HG03469 (cell line): Measurements from ENCODE around the gene EPHA1.
"Not testable (repeated sequence)": the region's sequence is repeated elsewhere in the genome, so short reads cannot be mapped to it uniquely, and the experiment has no call there.

Experiments used
- ATAC-seq: cut with Tn5 transposase; IDR thresholded peaks from one replicate; pipeline ENCODE4 v1.9.1; 2021; ENCODE audit warnings: mild to moderate bottlenecking, moderate library complexity, moderate number of reproducible peaks; ENCODE audit not compliant: unreplicated experiment

The EPHA1 gene

GRCh38 chr7:143431109-143431508 lies 22.5 kb upstream of the EPHA1 start:
- ATAC-seq, result no peak

- ATAC-seq, result no peak
Observed at GRCh38 chr7:143429770-143430698, 21.4 kb upstream of the EPHA1 start.

DNA sequence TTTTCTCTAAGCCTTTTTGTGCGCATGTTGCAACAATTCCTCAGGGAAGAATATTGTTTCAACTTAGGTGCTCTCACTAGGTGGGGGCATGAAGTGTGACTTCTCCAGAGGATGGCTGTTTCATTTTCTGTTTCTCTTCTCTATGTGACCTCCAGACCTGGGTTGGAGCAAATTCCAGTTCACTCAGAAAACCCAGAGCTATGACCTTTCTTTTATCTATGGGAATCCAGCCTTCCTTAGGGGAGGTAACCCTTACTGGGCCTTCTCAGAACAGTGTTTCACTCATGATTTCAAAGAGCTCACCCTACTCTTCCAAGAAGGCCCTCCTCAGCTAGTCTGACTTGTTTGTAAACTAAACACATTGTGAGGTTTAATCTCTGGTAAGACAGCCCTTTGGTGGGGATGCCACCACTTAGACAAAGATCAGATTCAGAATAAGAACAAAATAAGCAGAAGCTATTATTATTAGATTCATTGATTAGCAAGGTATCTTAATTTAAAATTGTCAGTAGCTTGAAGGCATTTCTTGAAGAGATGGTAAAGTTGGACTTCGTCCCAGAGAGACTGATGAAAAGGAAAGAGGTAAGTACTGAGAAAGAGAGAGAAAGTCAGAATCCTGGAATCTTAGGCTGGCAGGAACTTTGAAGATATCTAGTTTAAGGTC lies 18.0 kb upstream of the EPHA1 start:
- ATAC-seq, result no peak

DNA sequence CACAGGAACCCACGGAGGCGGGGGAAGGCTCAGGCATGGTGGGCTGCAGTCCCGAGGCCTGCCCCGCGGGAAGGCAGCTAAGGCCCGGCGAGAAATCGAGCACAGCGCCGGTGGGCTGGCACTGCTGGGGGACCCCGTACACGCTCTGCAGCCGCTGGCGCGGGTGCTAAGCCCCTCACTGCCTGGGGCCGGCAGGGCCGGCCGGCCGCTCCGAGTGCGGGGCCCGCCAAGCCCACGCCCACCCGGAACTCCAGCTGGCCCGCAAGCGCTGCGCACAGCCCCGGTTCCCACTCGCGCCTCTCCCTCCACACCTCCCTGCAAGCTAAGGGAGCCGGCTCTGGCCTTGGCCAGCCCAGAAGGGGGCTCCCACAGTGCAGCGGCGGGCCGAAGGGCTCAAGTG lies 15.8 kb upstream of the EPHA1 start:
- not testable (repeated sequence) for ATAC-seq

GRCh38 chr7:143422033-143422432 lies 13.4 kb upstream of the EPHA1 start:
- ATAC-seq, result no peak

- not testable (repeated sequence) for ATAC-seq
Observed at GRCh38 chr7:143420624-143421023, 12.0 kb upstream of the EPHA1 start.

DNA sequence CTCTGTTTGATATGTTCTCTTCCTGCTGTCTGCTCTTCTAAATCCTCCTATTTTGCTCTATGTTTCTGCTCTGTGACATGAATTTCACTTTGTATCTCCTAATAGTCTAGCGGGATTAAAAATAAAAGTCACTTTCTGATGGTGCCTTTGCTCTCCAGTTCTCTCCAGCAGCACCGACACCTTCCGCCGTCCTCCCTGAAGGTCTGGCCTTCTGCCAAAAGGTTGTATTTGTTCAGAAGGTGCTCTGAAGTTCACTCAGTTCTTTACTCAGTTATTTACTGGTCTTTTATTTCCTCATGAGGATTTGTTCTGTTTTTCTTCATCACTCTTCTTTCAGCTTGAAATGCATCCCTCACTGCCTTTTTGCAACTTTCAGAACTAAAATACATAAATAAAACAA lies 11.2 kb upstream of the EPHA1 start:
- no peak for ATAC-seq

DNA sequence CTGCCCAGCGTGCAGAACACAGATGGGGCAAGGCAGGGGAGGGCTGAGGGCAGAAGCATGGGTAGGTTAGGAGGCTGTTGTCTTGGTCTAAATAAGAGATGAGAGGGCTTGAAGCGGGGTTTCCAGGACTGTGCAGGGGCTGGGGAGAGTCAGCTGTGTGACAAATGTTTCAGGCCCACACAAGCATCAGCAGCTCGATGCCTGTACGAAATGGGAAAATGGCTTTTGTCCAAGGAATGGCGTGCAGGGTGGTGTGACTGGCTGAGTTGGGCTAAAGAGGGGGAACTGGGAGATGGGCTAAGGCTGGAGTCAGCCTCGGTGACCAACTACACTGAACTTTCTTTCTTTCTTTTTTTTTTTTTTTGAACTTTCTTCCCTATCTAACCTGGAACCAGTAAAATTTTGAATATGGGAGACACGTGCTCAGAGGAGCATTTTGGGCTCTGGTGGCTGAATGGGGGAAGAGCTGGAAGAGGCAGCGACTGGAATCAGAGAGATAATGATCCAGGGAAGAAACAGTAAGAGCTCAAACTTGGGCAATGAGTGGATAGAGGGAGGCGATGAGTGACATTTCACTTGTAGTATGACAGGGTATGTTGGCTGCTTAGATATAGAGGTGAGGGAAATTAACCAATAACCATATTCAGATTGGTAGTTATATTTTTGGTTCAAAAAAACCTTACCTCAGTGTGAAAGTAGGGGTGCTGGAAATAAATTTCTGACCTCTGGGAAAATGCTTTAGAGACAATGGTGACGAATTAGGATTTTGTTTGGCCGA lies 10.2 kb upstream of the EPHA1 start:
- ATAC-seq, result no peak

DNA sequence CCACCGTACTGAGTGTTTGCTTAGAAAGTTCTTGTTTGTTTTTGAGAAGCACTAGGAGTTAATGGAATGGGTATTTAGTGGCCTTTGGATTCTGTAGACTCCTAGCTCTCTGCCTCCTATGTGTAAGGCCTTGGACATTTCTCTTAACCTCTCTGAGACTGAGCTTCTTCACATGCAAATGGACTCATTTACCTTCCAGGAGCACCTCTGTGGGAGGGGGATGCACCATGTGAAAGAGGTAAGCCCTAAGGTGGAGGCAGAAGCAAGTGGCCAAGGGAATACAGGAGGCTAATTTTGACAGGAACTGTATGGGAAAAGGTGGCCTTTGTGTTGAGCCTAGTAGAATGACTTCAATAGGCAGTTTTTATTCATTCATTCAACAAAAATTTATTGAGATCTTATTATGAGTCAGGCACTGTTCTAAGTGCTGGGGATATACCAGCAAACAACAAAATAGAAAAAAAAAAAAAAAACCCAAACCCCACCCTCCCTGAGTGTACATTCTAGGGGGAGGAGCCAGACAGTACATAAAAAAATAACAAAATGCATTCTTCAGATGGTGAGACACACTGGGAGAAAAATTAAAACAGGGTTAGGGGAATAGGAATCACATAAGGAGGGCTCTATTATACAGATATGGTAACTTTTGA lies 9.2 kb upstream of the EPHA1 start:
- ATAC-seq, result no peak

DNA sequence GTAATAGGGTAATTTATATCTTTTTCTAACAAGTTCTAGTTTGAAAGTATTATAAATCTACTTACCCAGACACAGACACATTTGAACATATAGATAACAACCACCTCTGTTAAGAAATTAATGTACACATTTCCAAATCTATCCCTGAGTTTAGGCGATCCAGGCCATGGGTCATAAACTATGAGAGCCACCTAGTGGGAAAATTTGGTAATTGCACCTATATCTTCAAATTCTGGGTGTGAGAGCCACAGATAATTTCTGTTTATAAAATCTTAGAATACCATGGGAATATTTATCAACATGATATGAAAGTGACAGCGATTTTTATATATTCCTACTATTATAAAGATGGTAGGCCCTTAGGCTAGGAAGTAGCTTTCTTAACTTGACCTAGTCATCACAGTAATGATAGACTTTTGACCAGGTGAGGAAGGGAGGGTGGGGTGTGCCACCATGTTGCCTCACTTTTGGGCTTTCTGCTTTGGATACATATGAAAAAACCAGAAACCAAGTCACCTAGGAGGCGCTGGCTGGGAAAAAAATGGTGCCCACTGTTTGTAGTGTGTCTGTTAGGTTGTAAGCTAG lies 8.0 kb upstream of the EPHA1 start:
- no peak for ATAC-seq

DNA sequence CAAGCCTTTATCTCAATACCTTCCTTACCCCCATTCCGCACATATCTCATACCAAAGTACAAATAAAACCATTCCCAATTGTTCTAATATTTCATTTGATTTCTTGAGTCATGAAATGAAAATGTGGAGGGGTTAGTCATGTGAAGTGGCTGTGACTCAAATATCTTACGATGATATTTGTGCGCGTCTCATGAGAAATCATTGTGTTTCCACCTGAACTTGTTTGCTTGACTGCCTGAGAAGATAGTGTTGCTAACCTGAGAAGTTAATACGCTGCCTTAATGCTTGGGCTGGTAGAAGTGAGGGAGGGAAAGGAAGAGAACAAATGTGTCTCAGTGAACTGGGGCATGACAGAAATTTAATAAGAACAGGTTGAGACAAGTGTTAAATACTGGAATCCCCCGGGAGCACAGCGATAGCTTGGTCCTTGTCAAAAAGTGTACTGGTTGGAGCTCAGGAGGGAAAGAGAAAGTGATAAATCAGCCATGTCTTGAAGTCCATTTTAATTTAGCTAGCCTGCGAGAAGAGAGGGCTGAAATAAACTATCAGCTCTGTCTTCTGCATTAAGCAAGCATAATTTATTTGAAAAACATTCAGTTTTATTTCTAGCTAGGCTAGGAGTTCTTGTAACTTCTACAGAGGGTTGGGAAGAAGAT lies 7.2 kb upstream of the EPHA1 start:
- no peak for ATAC-seq

- ATAC-seq, result not testable (repeated sequence)
Observed at GRCh38 chr7:143415209-143415608, 6.6 kb upstream of the EPHA1 start.

- ATAC-seq, result no peak
Observed at GRCh38 chr7:143413123-143413522, 4.5 kb upstream of the EPHA1 start.

- no peak for ATAC-seq
Observed at GRCh38 chr7:143411976-143412708, 3.5 kb upstream of the EPHA1 start.

DNA sequence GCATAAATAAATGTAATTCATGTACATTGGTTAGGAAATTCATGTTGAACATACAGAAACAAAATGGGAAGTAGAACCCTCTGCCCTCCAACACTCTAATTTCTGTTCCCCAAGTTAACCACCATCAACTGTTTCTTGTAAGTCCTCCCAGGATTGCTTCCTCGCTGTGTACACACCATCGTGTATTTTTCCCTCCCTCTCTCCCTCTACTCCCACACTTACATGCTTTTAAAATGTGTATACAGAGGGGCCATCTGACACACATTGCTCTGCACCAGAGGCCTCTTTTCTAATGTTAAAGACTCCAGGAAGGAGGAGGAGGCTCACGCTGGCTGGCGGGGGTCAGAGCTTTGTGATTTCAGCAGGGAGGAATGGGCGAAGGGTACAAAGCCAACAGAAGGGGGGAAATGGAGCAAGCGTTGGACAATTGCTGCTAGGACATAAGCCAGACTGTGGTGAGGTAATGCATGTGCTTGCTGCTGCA lies 1.9 kb upstream of the EPHA1 start:
- no peak for ATAC-seq

DNA sequence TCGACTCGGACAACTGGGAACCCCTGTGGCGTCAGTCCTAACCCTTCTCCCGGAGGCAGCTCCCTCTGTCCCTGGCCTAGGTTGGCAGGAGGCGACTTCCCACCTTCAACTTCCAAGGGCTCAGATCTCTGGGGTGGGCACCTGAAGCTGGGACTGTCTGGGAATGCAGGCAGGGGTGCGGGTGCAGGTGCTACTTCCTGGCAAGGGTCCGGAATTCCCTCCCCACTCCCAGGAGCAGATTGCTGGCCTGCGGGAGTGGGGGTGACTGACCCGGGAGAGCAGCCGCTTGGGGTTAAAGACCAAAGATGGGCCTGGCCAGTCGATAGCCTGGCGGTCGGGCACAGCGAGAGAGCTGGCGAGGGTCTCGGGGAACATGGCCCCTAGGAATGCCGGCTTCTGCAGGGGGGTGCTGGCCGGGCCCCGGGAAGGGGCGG lies 387 bp downstream of the EPHA1 start:
- no peak for ATAC-seq

DNA sequence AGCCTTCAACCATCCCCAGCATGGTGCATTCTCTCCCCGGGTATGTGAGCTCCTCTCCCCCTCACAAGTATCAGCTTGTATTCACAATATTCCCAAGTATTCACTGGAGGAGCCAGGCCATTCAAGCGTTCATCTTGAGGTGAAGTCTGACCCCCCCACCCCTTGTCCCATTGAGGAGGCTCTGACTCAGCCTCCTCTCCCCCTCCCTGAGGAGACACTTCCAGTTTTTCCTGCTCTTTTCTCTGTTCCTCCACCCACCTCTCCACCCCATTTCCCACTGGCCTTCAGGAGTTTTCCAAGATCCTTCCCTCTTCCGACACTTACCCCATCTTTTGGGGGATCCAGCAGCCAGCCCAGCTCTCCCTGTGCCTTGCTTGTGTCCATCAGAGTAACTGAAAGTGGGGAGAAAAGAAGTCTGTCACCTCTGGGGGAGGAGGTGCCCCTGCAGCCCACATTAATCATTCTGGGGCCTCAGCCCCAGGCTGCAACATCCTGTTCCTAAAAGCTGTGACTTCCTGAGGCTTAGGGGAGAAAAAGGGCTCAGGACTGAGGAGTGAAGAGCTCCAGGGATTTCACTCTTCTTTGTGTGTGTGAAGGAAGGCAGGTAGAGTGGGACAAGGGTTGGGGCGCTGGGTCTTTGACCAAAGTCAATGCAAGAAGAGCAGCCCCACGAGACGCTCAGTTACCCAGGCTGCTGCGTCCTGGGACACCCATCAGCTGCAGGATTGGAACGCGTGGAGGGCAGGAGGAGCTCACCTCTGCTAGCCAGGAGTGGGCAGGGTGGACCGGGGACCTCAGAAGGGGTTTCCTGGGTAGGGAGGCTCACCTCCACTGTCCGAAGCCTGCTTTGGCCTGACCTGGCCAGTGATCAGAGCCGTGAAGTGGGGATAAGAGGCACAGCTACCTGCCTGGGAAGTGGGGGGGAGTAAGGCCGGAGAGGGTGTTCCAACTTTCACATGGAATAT lies 1.1 kb downstream of the EPHA1 start:
- no peak for ATAC-seq

DNA sequence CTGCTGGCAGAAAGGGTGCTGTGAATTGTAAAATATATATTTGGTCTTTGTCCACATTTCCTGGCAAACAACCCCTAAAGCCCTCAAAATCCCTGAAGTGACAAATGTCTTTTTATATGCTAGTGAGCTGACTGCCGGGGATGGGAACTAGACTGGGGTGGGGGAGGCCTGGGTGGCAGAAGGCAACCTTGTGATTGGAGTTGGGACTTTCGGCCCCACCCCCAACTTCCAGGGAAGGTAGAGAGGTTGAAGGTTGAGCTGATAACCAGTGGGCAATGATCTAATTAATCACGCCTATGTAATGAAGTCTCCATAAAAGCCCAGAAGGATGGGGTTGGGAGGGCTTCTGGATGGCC lies 2.7 kb downstream of the EPHA1 start:
- no peak for ATAC-seq
